ENCODE measurements around the gene PDZD7.
A peak's percentile ranks its signal among the peaks of the same experiment; 100 is the strongest.

PDZD7 gene

GRCh38 chr10:100996678-100997359 lies 34.1 kb downstream of the PDZD7 start:
- Histone ChIP-seq H3K27ac (ENCODE audit: extremely low read depth, low read depth, low read length) (peak overlapping the region; percentile 94), H3K9me3 (ENCODE audit: control insufficient read depth, insufficient read depth, low read depth, low read length) (no peaks in the 10 kb centered on the region), H3K36me3 (ENCODE audit: control insufficient read depth in 2 of 2, insufficient read depth in 1 of 2, low read length in 2 of 2) (peaks cover 4 to 32% of the 10 kb centered on the region in 2 experiments), H3K4me1 (ENCODE audit: control insufficient read depth, insufficient read depth, low read length) (peaks cover 8% of the 10 kb centered on the region), H3K4me3 (ENCODE audit: low read depth, low read length) (peak overlapping the region; percentile 57)
- ChIA-PET CTCF (interaction anchor here (0.6 to 16.6 kb wide), 19 partner anchors 10 to 1190 kb away, joined by 3 to 274 read pairs (median 4); partner anchors contain the start of genes MRPL43 and TWNK), POLR2A (interaction anchor here (0.5 to 2.4 kb wide), 7 partner anchors 9 to 145 kb away, joined by 3 to 14 read pairs (median 6); partner anchors contain the start of genes PDZD7 and SFXN3)
- TF ChIP-seq ZNF555 (tag by site-specific recombination; conservative IDR thresholded peaks at IDR 0.05): no peak
- no peak for TF ChIP-seq ATF2 (tag by site-specific recombination; IDR thresholded peaks at IDR 0.05; ENCODE audit: low read depth)
- no peak for TF ChIP-seq ZNF785 (tag by site-specific recombination; IDR thresholded peaks at IDR 0.05)
- no peak for TF ChIP-seq ZNF501 (tag by site-specific recombination; IDR thresholded peaks at IDR 0.05)
- TF ChIP-seq PRDM6 (tag by site-specific recombination; IDR thresholded peaks at IDR 0.05): no peak
- peak; percentile 66; the same call in 1 of the 2 replicates for TF ChIP-seq ZBTB17 (tag by site-specific recombination; IDR thresholded peaks at IDR 0.05)
- no peak for TF ChIP-seq ZNF677 (tag by site-specific recombination; IDR thresholded peaks at IDR 0.05)
- no peak for TF ChIP-seq ZNF416 (tag by site-specific recombination; IDR thresholded peaks at IDR 0.05)
- TF ChIP-seq ZBTB8A (tag by site-specific recombination; IDR thresholded peaks at IDR 0.05): no peak
- no peak for TF ChIP-seq ZNF184 (tag by site-specific recombination; IDR thresholded peaks at IDR 0.05)
- TF ChIP-seq ZFP37 (tag by site-specific recombination; IDR thresholded peaks at IDR 0.05): 0 out of 2 replicates have a peak, but pooled peaks have one; percentile 0
- no peak for TF ChIP-seq TRIM28 (IDR thresholded peaks at IDR 0.05; ENCODE audit: borderline replicate concordance, low read length)
- no peak for TF ChIP-seq ZNF548 (tag by site-specific recombination; IDR thresholded peaks at IDR 0.05)
- TF ChIP-seq BCL6B (tag by site-specific recombination; IDR thresholded peaks at IDR 0.05): no peak
- TF ChIP-seq ZNF621 (tag by site-specific recombination; IDR thresholded peaks at IDR 0.05): no peak
- TF ChIP-seq ZBTB10 (tag by site-specific recombination; IDR thresholded peaks at IDR 0.05): peak; percentile 56; the same call in 1 of the 2 replicates
- no peak for TF ChIP-seq ZFP69B (tag by site-specific recombination; IDR thresholded peaks at IDR 0.05)
- no peak for TF ChIP-seq ZNF280D (tag by site-specific recombination; IDR thresholded peaks at IDR 0.05)
- no peak for TF ChIP-seq BCL11A (tag by site-specific recombination; IDR thresholded peaks at IDR 0.05; ENCODE audit: low read depth)
- no peak; the same call in 1 of the 2 replicates for TF ChIP-seq ZBTB20 (tag by site-specific recombination; IDR thresholded peaks at IDR 0.05)
- TF ChIP-seq PATZ1 (tag by site-specific recombination; IDR thresholded peaks at IDR 0.05): no peak
- no peak for TF ChIP-seq ZNF10 (tag by site-specific recombination; IDR thresholded peaks at IDR 0.05)
- TF ChIP-seq ZNF16 (tag by site-specific recombination; IDR thresholded peaks at IDR 0.05; ENCODE audit: low read depth): no peak
- no peak for TF ChIP-seq MEIS1 (CRISPR knock-in tag; IDR thresholded peaks at IDR 0.05; ENCODE audit: borderline replicate concordance)
- TF ChIP-seq WT1 (tag by site-specific recombination; IDR thresholded peaks at IDR 0.05): no peak
- peak; percentile 12; the same call in 1 of the 2 replicates for TF ChIP-seq ZNF335 (tag by site-specific recombination; conservative IDR thresholded peaks at IDR 0.05)
